Endothelial cell of umbilical vein (primary cell): ENCODE measurements around the gene POLA1. TPM values are rescaled to one million over a fixed set of nuclear protein-coding genes. Genes with fewer than 3 reads are reported as not detected.

ENCODE experiments used
- BruUV-seq: library from RNA; stranded (reverse); fragments of 400-500 nt; replicated peaks from 2 replicates; lab custom pipeline; 2021; lab: Mats Ljungman, UMichigan
- CTCF ChIA-PET: fragments of 300-600, 350-600 bp; sonication (Branson Sonifier 250); formaldehyde crosslinking; loops from one replicate; lab custom pipeline; 2021; ENCODE audit warnings: antibody characterized with exemption, inconsistent platforms; lab: Charles Lee
- POLR2A ChIA-PET: fragments of 300-600, 350-600 bp; sonication (Branson Sonifier 250); formaldehyde crosslinking; loops from one replicate; lab custom pipeline; 2021; ENCODE audit warnings: antibody characterized with exemption, inconsistent platforms; lab: Charles Lee
- DNase-seq: peaks from one replicate; pipeline ENCODE4 v3.0.0-alpha.2; 2011; ENCODE audit warnings: low read depth, low spot score
- FAIRE-seq: peaks from 2 replicates; lab custom pipeline; 2011; peaks lifted over from hg19 to GRCh38; lab: Jason Lieb, UNC
- H2AFZ ChIP-seq: 2 replicates; pipeline ENCODE4 v1.6.0; 2012; ENCODE audit warnings: low read depth, low read length, control low read depth, inconsistent platforms
- H3K27ac ChIP-seq: 2 replicates; pipeline ENCODE4 v1.5.1; 2011; ENCODE audit warnings: low read depth, mild to moderate bottlenecking, control low read depth, low read length, moderate library complexity; ENCODE audit not compliant: insufficient read depth
- H3K27me3 ChIP-seq, 2 experiments: 2 replicates each; pipeline versions ENCODE4 v1.6.0 to v1.6.1; 2011; ENCODE audit warnings: low read length in 2 of 2, mixed read lengths in 1 of 2; ENCODE audit not compliant: control insufficient read depth in 2 of 2, insufficient read depth in 2 of 2
- H3K36me3 ChIP-seq, 2 experiments: 2 replicates in 1 of 2; 3 replicates in 1 of 2; pipeline ENCODE4 v1.5.1; 2011; ENCODE audit warnings: low read length in 2 of 2, mild to moderate bottlenecking in 1 of 2, moderate library complexity in 1 of 2; ENCODE audit not compliant: control insufficient read depth in 2 of 2, insufficient read depth in 2 of 2; ENCODE audit errors: extremely low read depth in 1 of 2
- H3K4me1 ChIP-seq: 3 replicates; pipeline ENCODE4 v1.5.1; 2011; ENCODE audit warnings: mild to moderate bottlenecking, low read length; ENCODE audit not compliant: control insufficient read depth, insufficient read depth; ENCODE audit errors: extremely low read depth
- H3K4me2 ChIP-seq: 2 replicates; pipeline ENCODE4 v1.6.1; 2011; ENCODE audit warnings: low read length, control low read depth, mixed read lengths; ENCODE audit not compliant: insufficient read depth
- H3K4me3 ChIP-seq, 3 experiments: fragments of 200-600 bp in 1 of 3; sonication (generic), shearing (Covaris generic) in 1 of 3; replicated peaks in 1 of 3; 2 replicates each; pipeline ENCODE4 v1.5.1; 2011 to 2016; ENCODE audit warnings: control low read depth in 3 of 3, low read length in 3 of 3, mild to moderate bottlenecking in 2 of 3, inconsistent platforms in 1 of 3, low read depth in 1 of 3, moderate library complexity in 1 of 3; ENCODE audit not compliant: insufficient read depth in 1 of 3
- H3K79me2 ChIP-seq: 2 replicates; pipeline ENCODE4 v1.6.0; 2012; ENCODE audit warnings: low read length, inconsistent platforms; ENCODE audit not compliant: control insufficient read depth, insufficient read depth
- H3K9ac ChIP-seq: replicated peaks from 2 replicates; pipeline ENCODE3; 2011; ENCODE audit warnings: low read length, control low read depth; ENCODE audit not compliant: insufficient read depth; ENCODE audit errors: extremely low read depth
- H3K9me1 ChIP-seq: replicated peaks from 3 replicates; pipeline ENCODE4 v1.6.0; 2011; ENCODE audit warnings: mild to moderate bottlenecking, low read length; ENCODE audit not compliant: control insufficient read depth, insufficient read depth; ENCODE audit errors: extremely low read depth
- H3K9me3 ChIP-seq: replicated peaks from 2 replicates; pipeline ENCODE4 v1.5.1; 2012; ENCODE audit warnings: low read length, inconsistent platforms; ENCODE audit not compliant: control insufficient read depth, insufficient read depth
- H4K20me1 ChIP-seq: replicated peaks from 2 replicates; pipeline ENCODE3; 2011; ENCODE audit warnings: mild to moderate bottlenecking, low read length; ENCODE audit not compliant: control insufficient read depth, insufficient read depth; ENCODE audit errors: extremely low read depth
- CTCF ChIP-seq, 2 donors: IDR thresholded peaks; 1 replicate in 1 of 2; 2 replicates in 1 of 2; pipeline ENCODE4 v1.5.1; 2011; ENCODE audit warnings: low read length in 2 of 2, mild to moderate bottlenecking in 2 of 2, moderate library complexity in 2 of 2, control low read depth in 1 of 2, inconsistent platforms in 1 of 2, low read depth in 1 of 2; ENCODE audit not compliant: insufficient read depth in 1 of 2; ENCODE audit errors: extremely low read depth in 1 of 2
- EZH2 ChIP-seq: IDR thresholded peaks from 2 replicates; pipeline ENCODE4 v1.6.1; 2012; ENCODE audit warnings: borderline replicate concordance, low read depth, mild to moderate bottlenecking, moderate library complexity, low read length, inconsistent platforms; ENCODE audit not compliant: severe bottlenecking
- FOS ChIP-seq: IDR thresholded peaks from 2 replicates; pipeline ENCODE4 v1.6.1; 2011; ENCODE audit warnings: mild to moderate bottlenecking, low read length, moderate library complexity, borderline replicate concordance; ENCODE audit not compliant: insufficient read depth
- GATA2 ChIP-seq: IDR thresholded peaks from 2 replicates; pipeline ENCODE4 v1.7.0; 2011; ENCODE audit warnings: low read depth, mild to moderate bottlenecking, moderate library complexity, mixed read lengths, low read length; ENCODE audit not compliant: insufficient read length, insufficient read depth
- JUN ChIP-seq: IDR thresholded peaks from 2 replicates; pipeline ENCODE4 v1.6.1; 2011; ENCODE audit warnings: borderline replicate concordance, low read depth; ENCODE audit not compliant: insufficient read length, insufficient read depth
- MAX ChIP-seq: IDR thresholded peaks from 2 replicates; pipeline ENCODE4 v1.6.1; 2011; ENCODE audit not compliant: insufficient read depth, insufficient read length
- MYC ChIP-seq: IDR thresholded peaks from one replicate; pipeline ENCODE4 v1.6.1; 2011; ENCODE audit warnings: mild to moderate bottlenecking, low read depth, low read length
- POLR2A ChIP-seq: IDR thresholded peaks from 2 replicates; pipeline ENCODE4 v1.6.1; 2012; ENCODE audit warnings: low read depth, mild to moderate bottlenecking, control low read depth, low read length
- POLR2AphosphoS5 ChIP-seq: IDR thresholded peaks from 2 replicates; pipeline ENCODE4 v1.6.1; 2012; ENCODE audit warnings: low read depth, mild to moderate bottlenecking, control low read depth, low read length, moderate library complexity; ENCODE audit not compliant: insufficient read depth
- dilution Hi-C: fragments of 300-500 bp; cut with MboI; formaldehyde crosslinking; loops from one replicate; pipeline ENCODE4 v1.15.0; 2019; ENCODE audit warnings: low sequenced_read_pairs; ENCODE audit not compliant: extremely low pct_ligation_motif_present
- intact Hi-C: fragments of 100-400 bp; cut with micrococcal nuclease; formaldehyde crosslinking; loops from one replicate; pipeline ENCODE4 v1.10.0; 2022
- polyA plus RNA-seq, 4 experiments: library from polyadenylated mRNA; depleted of rRNA in 3 of 4; stranded (reverse) in 3 of 4; unstranded in 1 of 4; fragments of >200 nt; gene quantifications; 2 replicates each; pipeline versions ENCODE4 v1.2.1 to v1.2.3, GENCODE V29; 2011 to 2012; ENCODE audit warnings: missing spikeins in 1 of 4
- total RNA-seq: library from RNA; stranded (reverse); gene quantifications from 2 replicates; pipeline ENCODE4 v1.2.3, GENCODE V29; 2021

Gene POLA1
- total and polyA plus RNA-seq, 2 donors (not counting 3 experiments of a cell fraction or from before 2014, with no cell fraction given) = 1.8 to 18.6 TPM

- POLR2A ChIA-PET = no interaction called here
- no peak for DNase-seq
Observed at GRCh38 chrX:24890677-24891076, 197.0 kb downstream of the POLA1 start.

More at GRCh38 chrX:24890677-24891076, 197.0 kb downstream of the POLA1 start:
- FAIRE-seq = peak; percentile 56
- no peak overlapping the region for H3K4me2 ChIP-seq
- H3K36me3 ChIP-seq = no peaks in the 10 kb centered on the region
- no peaks in the 10 kb centered on the region for H3K4me1 ChIP-seq
- H3K27ac ChIP-seq = no peak overlapping the region
- H2AFZ ChIP-seq = no peak overlapping the region
- no peaks in the 10 kb centered on the region for H3K27me3 ChIP-seq
- CTCF ChIA-PET = no interaction called here
- no peak overlapping the region for H3K9ac ChIP-seq
- H3K4me3 ChIP-seq = no peak overlapping the region
- no peak for TF ChIP-seq GATA2
- no peak for TF ChIP-seq MAX
- TF ChIP-seq MYC = no peak
- no peak for TF ChIP-seq FOS
- TF ChIP-seq CTCF (IDR thresholded peaks at IDR 0.05; ENCODE audit: extremely low read depth in 1 of 2, insufficient read depth in 1 of 2, low read depth in 1 of 2, low read length in 2 of 2) = no peak
- no peak for TF ChIP-seq JUN
- no peak for TF ChIP-seq EZH2
- TF ChIP-seq POLR2AphosphoS5 = no peak
- TF ChIP-seq POLR2A = no peak
- dilution Hi-C loops = no loop called here
- H3K9me1 ChIP-seq = no peaks in the 10 kb centered on the region
- H3K9me3 ChIP-seq = no peaks in the 10 kb centered on the region
- no TSS peak for BruUV-seq
- no peaks in the 10 kb centered on the region for H3K79me2 ChIP-seq
- intact Hi-C loops = no loop called here
- H4K20me1 ChIP-seq = no peaks in the 10 kb centered on the region
